ENCODE data around the gene NAPSA.
"Not testable (repeated sequence)": the region's sequence is repeated elsewhere in the genome, so short reads cannot be mapped to it uniquely, and the experiment has no call there.

Gene NAPSA

DNA sequence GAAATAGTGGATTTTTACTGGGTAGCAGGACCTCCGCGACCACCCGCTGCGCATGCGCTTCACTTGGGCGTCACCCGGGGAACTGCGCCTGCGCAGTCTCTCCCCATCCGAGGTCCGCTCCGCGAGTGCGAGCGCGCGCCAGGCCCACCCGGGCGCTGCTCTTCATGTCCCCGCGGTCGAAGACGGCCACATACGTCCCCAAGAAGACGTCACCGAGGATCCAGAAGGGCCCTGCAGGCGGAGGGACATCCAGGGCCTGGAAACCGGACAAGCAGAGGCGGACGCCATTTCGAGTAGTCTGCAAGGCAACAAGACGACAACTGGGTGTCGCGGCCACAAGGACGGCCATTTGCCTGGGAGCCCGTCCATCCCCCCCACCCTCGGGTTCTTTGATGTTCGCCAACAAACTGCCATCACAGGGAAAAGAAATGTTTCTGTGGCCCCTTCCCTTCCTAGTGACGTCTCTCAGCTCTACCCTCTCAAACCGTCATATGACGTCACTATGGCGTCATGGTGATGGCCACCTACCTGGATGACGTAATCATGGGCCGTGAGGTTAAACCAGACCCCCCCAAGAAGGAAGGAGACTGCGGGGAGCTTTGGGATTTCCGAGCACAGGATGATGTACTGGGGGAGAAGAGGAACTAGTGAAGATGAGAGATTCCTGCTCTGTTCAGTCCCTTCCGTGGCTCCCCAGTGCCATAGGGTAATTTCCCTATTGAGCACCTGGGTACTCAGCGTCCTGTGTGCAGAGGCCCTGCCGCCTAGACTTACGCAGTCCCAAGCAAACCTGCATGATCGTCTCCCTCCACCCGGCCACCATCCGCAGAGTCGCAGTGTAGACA is 6.7 kb downstream of the NAPSA start:
- Histone ChIP-seq H3K4me1 (ENCODE audit: insufficient read depth, low read length) (no peaks in the 10 kb centered on the region; the same call in 1 of the 2 replicates), H3K9ac (ENCODE audit: low read depth, low read length) (no peak overlapping the region), H3K9me3 (ENCODE audit: control insufficient read depth, insufficient read depth, low read length) (no peaks in the 10 kb centered on the region), H3K36me3 (ENCODE audit: insufficient read depth, low read length) (no peaks in the 10 kb centered on the region; the same call in 1 of the 2 replicates)

DNA sequence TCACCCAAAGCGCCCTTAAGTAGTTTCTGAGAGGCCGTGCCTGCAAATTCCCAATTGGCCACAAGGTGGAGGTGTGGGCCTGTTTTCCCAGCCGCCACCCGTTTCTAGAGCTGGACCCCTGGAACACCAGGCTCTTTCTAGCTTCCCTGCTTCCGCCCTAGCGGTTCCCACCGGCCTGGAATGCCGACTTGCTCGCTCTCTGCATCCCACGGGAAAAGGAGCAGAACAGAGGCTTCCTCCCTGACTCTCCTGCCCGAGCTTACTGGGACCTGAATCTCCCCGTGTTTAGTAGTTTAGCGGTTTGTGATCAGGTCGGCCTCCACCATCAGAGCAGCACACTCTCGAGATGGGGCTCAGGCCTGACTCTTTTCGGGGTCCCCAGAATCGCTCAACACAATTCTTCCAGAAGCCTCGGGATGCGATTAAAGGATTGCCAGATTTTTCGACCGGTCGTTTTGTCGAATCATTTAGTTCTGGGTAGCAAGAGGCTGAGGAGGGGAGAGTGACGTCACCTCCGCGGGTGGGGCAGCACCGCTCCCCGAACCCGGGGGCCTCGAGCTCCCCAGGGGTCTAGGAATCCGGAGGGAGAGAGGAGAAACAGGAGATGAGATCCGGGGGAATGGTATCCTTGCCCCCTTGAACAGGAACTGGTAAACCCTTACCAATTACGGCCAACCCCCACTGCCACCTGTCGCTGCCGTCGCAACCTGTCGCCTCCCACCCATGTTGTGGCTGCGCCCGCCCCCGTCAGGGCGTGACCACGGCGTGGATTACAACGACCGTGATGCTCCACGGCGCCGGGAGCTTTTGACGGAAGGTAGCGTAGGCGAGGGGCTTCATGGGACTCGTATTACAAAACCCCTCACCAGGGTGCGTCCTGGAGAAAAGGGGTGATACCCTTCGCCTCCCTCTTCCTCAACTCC is 8.0 kb downstream of the NAPSA start:
- no peaks in the 10 kb centered on the region for H3K36me3 ChIP-seq (ENCODE audit: insufficient read depth, low read length)
- H3K9ac ChIP-seq (ENCODE audit: low read depth, low read length): peak overlapping the region; percentile 40; the same call in 1 of the 2 replicates
- H3K4me1 ChIP-seq (ENCODE audit: insufficient read depth, low read length): no peaks in the 10 kb centered on the region; the same call in 1 of the 2 replicates
- H3K9me3 ChIP-seq (ENCODE audit: control insufficient read depth, insufficient read depth, low read length): no peaks in the 10 kb centered on the region

DNA sequence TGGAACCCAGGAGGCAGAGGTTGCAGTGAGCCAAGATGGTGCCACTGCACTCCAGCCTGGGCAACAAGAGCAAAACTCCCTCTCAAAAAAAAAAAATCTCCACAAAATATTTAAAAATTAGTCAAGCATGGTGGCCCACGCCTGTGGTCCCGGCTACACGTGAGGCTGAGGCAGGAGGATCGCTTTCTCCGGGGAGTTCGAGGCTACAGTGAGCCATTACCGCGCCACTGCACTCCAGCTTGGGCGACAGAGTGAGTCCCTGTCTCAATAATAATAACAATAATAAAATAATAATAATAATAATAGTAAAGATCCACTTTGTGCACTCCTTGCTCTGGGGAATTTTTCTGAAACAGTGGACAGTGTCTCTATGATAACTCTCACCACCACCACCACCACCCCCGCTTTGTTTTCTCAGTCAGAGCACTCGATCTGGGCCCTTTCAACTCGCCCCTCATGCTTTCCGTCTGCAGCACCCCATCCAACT is 8.7 kb downstream of the NAPSA start:
- Histone ChIP-seq H3K9ac (ENCODE audit: low read depth, low read length) (no peak overlapping the region), H3K36me3 (ENCODE audit: insufficient read depth, low read length) (no peaks in the 10 kb centered on the region), H3K4me1 (ENCODE audit: insufficient read depth, low read length) (no peaks in the 10 kb centered on the region; the same call in 1 of the 2 replicates), H3K9me3 (ENCODE audit: control insufficient read depth, insufficient read depth, low read length) (no peaks in the 10 kb centered on the region)

DNA sequence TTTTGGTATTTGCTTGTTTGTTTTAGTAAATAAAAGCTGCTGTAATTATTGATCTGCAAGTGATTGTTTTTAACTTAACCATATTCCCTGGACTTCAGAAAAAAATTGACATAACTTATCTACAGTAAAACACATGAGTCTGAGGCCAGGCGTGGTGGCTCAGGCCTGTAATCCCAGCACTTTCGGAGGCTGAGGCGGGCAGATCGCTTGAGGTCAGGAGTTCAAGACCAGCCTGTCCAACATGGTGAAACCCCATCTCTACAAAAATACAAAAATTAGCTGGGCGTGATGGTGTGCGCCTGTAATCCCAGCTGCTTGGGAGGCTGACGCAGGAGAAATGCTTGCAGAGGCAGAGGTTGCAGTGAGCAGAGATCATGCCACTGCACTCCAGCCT is 12.0 kb downstream of the NAPSA start:
- not testable (repeated sequence) for H3K4me1 ChIP-seq (ENCODE audit: insufficient read depth, low read length); H3K9me3 ChIP-seq (ENCODE audit: control insufficient read depth, insufficient read depth, low read length); H3K36me3 ChIP-seq (ENCODE audit: insufficient read depth, low read length); H3K9ac ChIP-seq (ENCODE audit: low read depth, low read length)

DNA sequence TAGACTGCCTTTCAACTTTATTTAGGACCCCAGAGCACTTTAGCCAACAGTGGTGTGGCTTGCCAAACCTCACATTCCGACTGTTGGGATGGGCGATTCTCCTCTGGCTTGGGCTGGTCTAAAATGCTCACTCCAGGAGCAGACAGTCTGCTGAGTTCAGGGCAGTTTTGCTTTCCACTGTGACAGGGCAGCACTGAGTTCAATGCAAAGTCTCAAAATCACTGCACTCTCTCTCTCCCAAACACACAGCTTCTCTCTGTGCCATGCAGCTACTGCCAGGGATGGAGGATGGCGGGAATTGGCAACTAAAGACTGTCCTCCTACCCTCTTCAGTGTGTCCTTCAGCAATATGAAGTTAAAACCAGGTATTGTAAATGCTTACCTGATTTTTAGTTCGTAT is 13.2 kb downstream of the NAPSA start:
- Histone ChIP-seq H3K4me1 (ENCODE audit: insufficient read depth, low read length) (no peaks in the 10 kb centered on the region; the same call in 1 of the 2 replicates), H3K36me3 (ENCODE audit: insufficient read depth, low read length) (no peaks in the 10 kb centered on the region), H3K9ac (ENCODE audit: low read depth, low read length) (no peak overlapping the region), H3K9me3 (ENCODE audit: control insufficient read depth, insufficient read depth, low read length) (no peaks in the 10 kb centered on the region)

DNA sequence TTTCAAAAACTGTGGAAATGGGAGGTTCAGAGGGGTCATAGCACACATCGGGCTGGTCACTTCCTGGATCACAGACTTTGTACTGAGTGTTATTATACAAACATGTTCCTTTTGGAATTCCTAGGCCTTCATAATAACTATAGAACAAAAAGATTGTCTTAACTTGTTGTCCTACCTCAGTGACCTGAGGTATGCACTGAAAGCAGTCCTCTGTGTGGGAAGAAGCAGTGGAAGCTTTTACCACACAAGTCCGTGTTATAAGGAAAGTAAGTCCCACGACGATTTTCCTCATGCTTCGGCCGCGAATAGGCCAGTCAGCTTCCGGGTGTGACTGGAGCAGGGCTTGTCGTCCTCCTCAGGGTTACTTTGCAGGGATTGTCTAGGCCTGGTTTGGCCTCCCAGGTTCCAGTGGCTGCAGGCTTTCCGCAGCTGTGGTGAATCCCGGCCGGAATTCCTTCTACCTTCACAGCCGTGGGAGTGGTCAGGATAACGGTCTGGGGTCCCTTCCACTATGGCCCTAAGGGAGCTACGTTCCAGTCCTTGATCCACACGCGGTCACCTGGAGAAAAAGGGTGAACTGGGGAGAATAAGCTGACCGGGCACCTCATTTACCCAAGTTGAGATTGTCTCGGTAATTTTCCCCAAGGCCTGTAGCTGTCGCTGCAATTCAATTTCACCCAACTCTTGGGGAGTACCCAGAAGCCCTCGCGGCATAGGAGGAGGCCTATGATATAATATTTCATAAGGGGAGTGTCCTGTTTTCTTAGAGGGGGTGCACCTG is 16.0 kb downstream of the NAPSA start:
- Histone ChIP-seq H3K4me1 (ENCODE audit: insufficient read depth, low read length) (no peaks in the 10 kb centered on the region), H3K36me3 (ENCODE audit: insufficient read depth, low read length) (no peaks in the 10 kb centered on the region), H3K9me3 (ENCODE audit: control insufficient read depth, insufficient read depth, low read length) (no peaks in the 10 kb centered on the region), H3K9ac (ENCODE audit: low read depth, low read length) (no peak overlapping the region)

DNA sequence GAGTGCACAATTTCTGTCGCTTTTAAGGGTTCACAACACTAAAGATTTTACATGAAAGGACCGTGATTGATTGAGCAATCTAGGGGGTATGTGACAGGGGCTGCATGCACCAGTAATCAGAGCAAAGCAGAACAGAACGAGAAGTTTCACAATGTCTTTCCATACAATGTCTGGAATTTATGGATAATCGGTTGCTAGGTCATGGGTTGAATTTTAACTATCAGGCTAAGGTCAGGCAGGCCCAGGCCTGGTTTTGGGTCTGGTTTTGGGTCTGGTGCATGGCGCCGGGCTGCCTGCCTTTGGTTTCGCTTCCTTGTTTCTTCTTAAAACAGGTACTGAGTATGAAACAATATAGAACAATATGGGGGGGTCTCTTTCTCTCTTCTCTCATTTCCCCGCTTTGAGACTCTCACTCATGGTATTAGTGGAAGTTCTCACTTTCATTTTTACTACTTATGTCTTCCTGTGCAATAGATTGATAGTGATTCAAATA is 18.3 kb downstream of the NAPSA start:
- H3K9me3 ChIP-seq (ENCODE audit: control insufficient read depth, insufficient read depth, low read length); H3K36me3 ChIP-seq (ENCODE audit: insufficient read depth, low read length); H3K9ac ChIP-seq (ENCODE audit: low read depth, low read length); H3K4me1 ChIP-seq (ENCODE audit: insufficient read depth, low read length): not testable (repeated sequence)

DNA sequence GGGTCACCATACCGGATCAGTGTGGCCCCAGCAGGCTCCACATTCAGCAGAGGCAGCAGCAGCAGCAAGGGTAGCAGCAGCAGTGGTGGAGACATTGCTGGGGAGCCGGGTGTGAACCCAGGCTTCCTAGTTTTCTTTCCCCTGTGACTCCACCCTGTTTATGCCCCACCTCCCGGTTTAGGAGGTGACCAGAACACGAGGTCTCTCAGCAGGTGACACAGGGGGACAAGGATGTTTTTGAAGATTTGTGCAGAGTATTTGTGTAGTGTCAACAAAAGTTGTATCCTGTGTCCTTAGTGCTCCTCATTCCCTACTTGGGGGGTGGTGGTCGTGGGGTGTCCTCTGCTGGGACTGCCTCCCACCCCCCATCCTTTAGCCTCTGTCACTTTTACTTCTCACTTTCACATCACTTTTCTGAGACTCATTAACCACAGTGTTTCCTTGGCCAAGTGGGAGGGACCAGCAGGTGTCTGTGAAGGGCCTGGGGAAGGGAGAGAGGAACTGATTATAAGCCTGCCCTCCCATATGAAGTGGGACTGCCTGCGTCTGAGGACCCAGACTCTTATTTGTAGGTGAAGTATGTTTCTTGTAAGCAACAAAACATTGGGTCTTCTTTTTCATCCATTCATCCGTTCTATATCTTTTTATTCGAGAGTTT is 20.6 kb downstream of the NAPSA start:
- H3K9me3 ChIP-seq (ENCODE audit: control insufficient read depth, insufficient read depth, low read length): no peaks in the 10 kb centered on the region; the same call in 1 of the 2 replicates
- H3K4me1 ChIP-seq (ENCODE audit: insufficient read depth, low read length): no peaks in the 10 kb centered on the region
- no peaks in the 10 kb centered on the region for H3K36me3 ChIP-seq (ENCODE audit: insufficient read depth, low read length)
- H3K9ac ChIP-seq (ENCODE audit: low read depth, low read length): no peak overlapping the region

DNA sequence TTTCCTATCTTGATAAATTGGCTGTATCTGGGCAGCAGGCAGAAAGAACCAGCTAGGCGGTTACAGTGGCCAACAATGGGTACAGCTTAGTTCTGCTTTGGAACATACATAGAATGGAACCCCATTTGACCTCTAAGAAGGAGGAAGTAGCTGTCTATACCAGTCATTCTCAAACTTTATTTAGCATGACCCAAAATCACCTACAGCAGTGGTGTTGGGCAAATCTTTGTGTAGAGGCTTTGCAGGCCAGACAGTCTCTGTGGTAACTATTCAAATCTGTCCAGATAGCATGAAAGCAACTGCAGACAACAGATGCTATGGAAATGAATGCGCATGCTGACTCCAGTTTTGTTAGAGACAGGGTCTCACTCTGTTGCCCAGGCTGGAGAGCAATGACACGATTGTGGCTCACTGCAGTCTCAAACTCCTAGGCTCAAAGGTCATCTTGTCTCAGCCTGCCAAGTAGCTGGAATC is 24.3 kb downstream of the NAPSA start:
- no peaks in the 10 kb centered on the region; the same call in 1 of the 2 replicates for H3K9me3 ChIP-seq (ENCODE audit: control insufficient read depth, insufficient read depth, low read length)

DNA sequence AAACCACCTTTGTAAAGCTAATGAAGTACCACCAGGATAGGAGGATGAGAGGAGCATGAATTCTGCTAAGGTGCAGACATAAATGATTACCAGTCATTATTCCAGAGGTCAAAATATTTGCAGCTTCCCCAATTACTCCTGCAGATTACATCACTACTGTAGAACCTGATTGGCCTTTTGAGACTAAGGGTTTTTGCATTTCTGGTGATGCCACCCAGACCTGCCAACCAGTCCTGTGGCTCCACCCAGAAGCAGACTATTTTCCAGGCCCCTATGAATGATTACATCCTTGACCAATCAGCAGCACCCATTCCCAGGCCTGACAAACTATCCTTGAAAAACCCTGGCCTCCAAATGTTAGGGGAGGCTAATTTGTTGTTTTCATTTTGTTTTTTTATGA is 25.1 kb downstream of the NAPSA start:
- Histone ChIP-seq H3K4me1 (ENCODE audit: insufficient read depth, low read length) (0 out of 2 replicates have a peak, but pooled peaks cover 4% of the 10 kb centered on the region), H3K36me3 (ENCODE audit: insufficient read depth, low read length) (no peaks in the 10 kb centered on the region), H3K9ac (ENCODE audit: low read depth, low read length) (no peak overlapping the region), H3K9me3 (ENCODE audit: control insufficient read depth, insufficient read depth, low read length) (no peaks in the 10 kb centered on the region; the same call in 1 of the 2 replicates)

More for the DNA sequence above, 24.3 kb downstream of the NAPSA start:
- H3K36me3 ChIP-seq (ENCODE audit: insufficient read depth, low read length): no peaks in the 10 kb centered on the region
- no peaks in the 10 kb centered on the region for H3K4me1 ChIP-seq (ENCODE audit: insufficient read depth, low read length)
- no peak overlapping the region for H3K9ac ChIP-seq (ENCODE audit: low read depth, low read length)

DNA sequence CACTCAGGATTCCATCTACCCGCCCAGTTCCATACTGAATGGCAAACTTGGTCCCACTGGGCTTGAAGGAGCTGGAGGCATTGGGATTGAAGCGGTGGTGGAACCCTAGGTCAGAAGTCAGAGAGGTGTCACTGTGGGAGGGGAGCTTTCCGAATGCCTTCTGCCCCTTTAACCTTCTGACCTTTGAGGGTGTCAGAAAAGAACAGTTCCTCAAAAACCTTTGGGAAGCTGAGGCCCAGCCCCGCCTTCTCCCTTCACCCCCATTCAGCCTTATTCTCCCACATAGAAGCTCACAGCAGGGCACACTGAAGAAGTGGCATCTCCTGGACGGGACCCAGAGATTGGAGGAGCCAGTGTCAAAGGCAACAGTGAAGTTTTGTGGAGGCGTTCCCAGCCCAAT is 28.4 kb downstream of the NAPSA start:
- H3K9me3 ChIP-seq (ENCODE audit: control insufficient read depth, insufficient read depth, low read length); H3K36me3 ChIP-seq (ENCODE audit: insufficient read depth, low read length); H3K9ac ChIP-seq (ENCODE audit: low read depth, low read length); H3K4me1 ChIP-seq (ENCODE audit: insufficient read depth, low read length): not testable (repeated sequence)

DNA sequence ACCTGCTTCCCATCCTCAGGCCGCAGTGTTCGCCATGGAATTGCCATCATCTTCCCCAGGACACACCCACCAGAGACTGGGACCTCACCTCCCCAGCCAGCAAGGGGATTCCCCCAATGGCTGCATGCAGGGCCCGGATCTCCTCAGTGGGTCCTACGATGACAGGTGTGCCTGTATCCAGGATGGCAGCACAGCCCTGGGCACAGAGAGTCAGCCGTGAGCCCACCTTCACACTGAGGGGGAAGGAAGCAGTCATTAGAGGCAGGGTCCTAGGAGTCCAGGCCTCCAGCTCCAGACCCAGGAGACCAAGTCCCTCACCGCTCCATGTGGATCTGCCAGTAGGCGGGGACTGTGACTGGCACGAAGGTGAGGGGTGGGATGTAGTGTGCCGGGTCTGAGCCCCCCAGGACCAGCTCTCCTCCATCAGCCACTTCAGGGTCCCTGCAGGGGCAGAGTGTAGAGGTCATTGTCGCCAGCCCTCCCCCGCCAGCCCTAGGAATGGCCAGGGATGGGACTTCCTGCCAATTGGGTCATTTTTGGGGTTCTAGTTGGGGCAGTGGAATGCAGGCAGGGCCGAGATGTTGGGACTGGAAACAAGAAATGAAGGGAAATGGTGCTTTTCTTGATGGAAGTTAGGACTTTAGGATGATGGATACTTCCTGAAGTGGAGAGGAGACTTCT is 30.6 kb downstream of the NAPSA start:
- Histone ChIP-seq H3K36me3 (ENCODE audit: insufficient read depth, low read length) (no peaks in the 10 kb centered on the region), H3K4me1 (ENCODE audit: insufficient read depth, low read length) (peaks cover 12% of the 10 kb centered on the region; the same call in 1 of the 2 replicates), H3K9me3 (ENCODE audit: control insufficient read depth, insufficient read depth, low read length) (no peaks in the 10 kb centered on the region; the same call in 1 of the 2 replicates), H3K9ac (ENCODE audit: low read depth, low read length) (no peak overlapping the region)

Measured in ES-I3 (cell line).